ENCODE measurements around the gene WFS1.

The WFS1 gene

GRCh38 chr4:6338175-6338950, 68.7 kb downstream of the WFS1 start:
- no peak overlapping the region for H3K4me3 ChIP-seq (replicated peaks; ENCODE audit: low read depth, low read length)
- DNase-seq (ENCODE audit: extremely low read depth, low read depth) = no peak
- no peak for TF ChIP-seq CTCF (IDR thresholded peaks at IDR 0.05; ENCODE audit: low read depth, low read length, missing control alignments)

- H3K4me3 ChIP-seq (replicated peaks; ENCODE audit: low read depth, low read length) = no peak overlapping the region
- no peak for TF ChIP-seq CTCF (IDR thresholded peaks at IDR 0.05; ENCODE audit: low read depth, low read length, missing control alignments)
- DNase-seq (ENCODE audit: extremely low read depth, low read depth) = no peak
Measured at GRCh38 chr4:6338951-6339817, 69.5 kb downstream of the WFS1 start.

GRCh38 chr4:6339818-6340445, 70.3 kb downstream of the WFS1 start:
- DNase-seq (ENCODE audit: extremely low read depth, low read depth) = no peak
- H3K4me3 ChIP-seq (replicated peaks; ENCODE audit: low read depth, low read length) = no peak overlapping the region
- TF ChIP-seq CTCF (IDR thresholded peaks at IDR 0.05; ENCODE audit: low read depth, low read length, missing control alignments) = no peak

GRCh38 chr4:6340446-6341015, 70.9 kb downstream of the WFS1 start:
- no peak for DNase-seq (ENCODE audit: extremely low read depth, low read depth)
- no peak overlapping the region for H3K4me3 ChIP-seq (replicated peaks; ENCODE audit: low read depth, low read length)
- TF ChIP-seq CTCF (IDR thresholded peaks at IDR 0.05; ENCODE audit: low read depth, low read length, missing control alignments) = no peak

- no peak overlapping the region for H3K4me3 ChIP-seq (replicated peaks; ENCODE audit: low read depth, low read length)
- no peak for TF ChIP-seq CTCF (IDR thresholded peaks at IDR 0.05; ENCODE audit: low read depth, low read length, missing control alignments)
- no peak for DNase-seq (ENCODE audit: extremely low read depth, low read depth)
Measured at GRCh38 chr4:6341696-6342095, 72.0 kb downstream of the WFS1 start.

GRCh38 chr4:6342530-6343293, 73.1 kb downstream of the WFS1 start:
- TF ChIP-seq CTCF (IDR thresholded peaks at IDR 0.05; ENCODE audit: low read depth, low read length, missing control alignments) = no peak
- DNase-seq (ENCODE audit: extremely low read depth, low read depth) = no peak
- no peak overlapping the region for H3K4me3 ChIP-seq (replicated peaks; ENCODE audit: low read depth, low read length)

Data from HFF-Myc (cell line).